ENCODE measurements around the gene TFPT. TPM values are rescaled to one million over a fixed set of nuclear protein-coding genes. Genes with fewer than 3 reads are reported as not detected.

Gene TFPT
- total RNA-seq, 1 experiment from 2014 or later, result 45.4 TPM

GRCh38 chr19:54158812-54159351 is 43.4 kb upstream of the TFPT start:
- H3K4me3 ChIP-seq (ENCODE audit: low read depth in 2 of 2, low read length in 2 of 2), result peak overlapping the region; percentile 84 to 97
- TF ChIP-seq, protein P1, sequence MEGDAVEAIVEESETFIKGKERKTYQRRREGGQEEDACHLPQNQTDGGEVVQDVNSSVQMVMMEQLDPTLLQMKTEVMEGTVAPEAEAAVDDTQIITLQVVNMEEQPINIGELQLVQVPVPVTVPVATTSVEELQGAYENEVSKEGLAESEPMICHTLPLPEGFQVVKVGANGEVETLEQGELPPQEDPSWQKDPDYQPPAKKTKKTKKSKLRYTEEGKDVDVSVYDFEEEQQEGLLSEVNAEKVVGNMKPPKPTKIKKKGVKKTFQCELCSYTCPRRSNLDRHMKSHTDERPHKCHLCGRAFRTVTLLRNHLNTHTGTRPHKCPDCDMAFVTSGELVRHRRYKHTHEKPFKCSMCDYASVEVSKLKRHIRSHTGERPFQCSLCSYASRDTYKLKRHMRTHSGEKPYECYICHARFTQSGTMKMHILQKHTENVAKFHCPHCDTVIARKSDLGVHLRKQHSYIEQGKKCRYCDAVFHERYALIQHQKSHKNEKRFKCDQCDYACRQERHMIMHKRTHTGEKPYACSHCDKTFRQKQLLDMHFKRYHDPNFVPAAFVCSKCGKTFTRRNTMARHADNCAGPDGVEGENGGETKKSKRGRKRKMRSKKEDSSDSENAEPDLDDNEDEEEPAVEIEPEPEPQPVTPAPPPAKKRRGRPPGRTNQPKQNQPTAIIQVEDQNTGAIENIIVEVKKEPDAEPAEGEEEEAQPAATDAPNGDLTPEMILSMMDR (IDR thresholded peaks at IDR 0.05), result no peak
- TF ChIP-seq TCF7L2 (IDR thresholded peaks at IDR 0.05; ENCODE audit: low read depth, low read length) (no peak), POLR2AphosphoS5 (IDR thresholded peaks at IDR 0.05; ENCODE audit: low read depth, low read length) (no peak), SIN3A (IDR thresholded peaks at IDR 0.05; ENCODE audit: borderline replicate concordance, insufficient read depth, low read depth, low read length) (no peak; the same call in 1 of the 2 replicates)
- TF ChIP-seq, protein P2, sequence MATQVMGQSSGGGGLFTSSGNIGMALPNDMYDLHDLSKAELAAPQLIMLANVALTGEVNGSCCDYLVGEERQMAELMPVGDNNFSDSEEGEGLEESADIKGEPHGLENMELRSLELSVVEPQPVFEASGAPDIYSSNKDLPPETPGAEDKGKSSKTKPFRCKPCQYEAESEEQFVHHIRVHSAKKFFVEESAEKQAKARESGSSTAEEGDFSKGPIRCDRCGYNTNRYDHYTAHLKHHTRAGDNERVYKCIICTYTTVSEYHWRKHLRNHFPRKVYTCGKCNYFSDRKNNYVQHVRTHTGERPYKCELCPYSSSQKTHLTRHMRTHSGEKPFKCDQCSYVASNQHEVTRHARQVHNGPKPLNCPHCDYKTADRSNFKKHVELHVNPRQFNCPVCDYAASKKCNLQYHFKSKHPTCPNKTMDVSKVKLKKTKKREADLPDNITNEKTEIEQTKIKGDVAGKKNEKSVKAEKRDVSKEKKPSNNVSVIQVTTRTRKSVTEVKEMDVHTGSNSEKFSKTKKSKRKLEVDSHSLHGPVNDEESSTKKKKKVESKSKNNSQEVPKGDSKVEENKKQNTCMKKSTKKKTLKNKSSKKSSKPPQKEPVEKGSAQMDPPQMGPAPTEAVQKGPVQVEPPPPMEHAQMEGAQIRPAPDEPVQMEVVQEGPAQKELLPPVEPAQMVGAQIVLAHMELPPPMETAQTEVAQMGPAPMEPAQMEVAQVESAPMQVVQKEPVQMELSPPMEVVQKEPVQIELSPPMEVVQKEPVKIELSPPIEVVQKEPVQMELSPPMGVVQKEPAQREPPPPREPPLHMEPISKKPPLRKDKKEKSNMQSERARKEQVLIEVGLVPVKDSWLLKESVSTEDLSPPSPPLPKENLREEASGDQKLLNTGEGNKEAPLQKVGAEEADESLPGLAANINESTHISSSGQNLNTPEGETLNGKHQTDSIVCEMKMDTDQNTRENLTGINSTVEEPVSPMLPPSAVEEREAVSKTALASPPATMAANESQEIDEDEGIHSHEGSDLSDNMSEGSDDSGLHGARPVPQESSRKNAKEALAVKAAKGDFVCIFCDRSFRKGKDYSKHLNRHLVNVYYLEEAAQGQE (IDR thresholded peaks at IDR 0.05; ENCODE audit: insufficient read depth in 1 of 2, low read depth in 2 of 2, low read length in 1 of 2), result no peak
- CTCF ChIA-PET, result no interaction called here
- no peaks in the 10 kb centered on the region for H3K27me3 ChIP-seq (ENCODE audit: control insufficient read depth, insufficient read depth, low read length)
- ATAC-seq, result no peak
- in situ Hi-C loops (cut with HindIII; ENCODE audit: low pct_unique_long_range_greater_than_20kb, low sequenced_read_pairs), result no loop called here
- no peak for DNase-seq (ENCODE audit: low read depth, low spot score)
- POLR2A ChIA-PET, result interaction anchor here (1.5 kb wide), 1 partner anchor 22 kb away, joined by 4 read pairs; the partner anchor contains the start of gene CNOT3
- H3K4me1 ChIP-seq (ENCODE audit: control insufficient read depth, insufficient read depth, low read length), result peaks cover 34% of the 10 kb centered on the region
- H3K27ac ChIP-seq (ENCODE audit: low read length), result peak overlapping the region; percentile 99
- no peaks in the 10 kb centered on the region for H3K9me3 ChIP-seq (ENCODE audit: control insufficient read depth, insufficient read depth, low read depth, low read length)
- TSS peak; percentile 87 for BruUV-seq (replicated peaks)
- intact Hi-C loops (cut with micrococcal nuclease; ENCODE audit: unreplicated experiment), result no loop called here
- H3K36me3 ChIP-seq (ENCODE audit: control insufficient read depth, insufficient read depth, low read length), result peaks cover 5% of the 10 kb centered on the region

- POLR2A ChIA-PET, result interaction anchor here (1.1 kb wide), 1 partner anchor 20 kb away, joined by 3 read pairs; the partner anchor contains the start of gene CNOT3
Measured at GRCh38 chr19:54156953-54157352, 41.5 kb upstream of the TFPT start.

More at GRCh38 chr19:54156953-54157352, 41.5 kb upstream of the TFPT start:
- CTCF ChIA-PET, result interaction anchor here (0.5 to 0.6 kb wide), 3 partner anchors 20 to 295 kb away, joined by 4 to 5 read pairs (median 4); partner anchors contain the start of gene CNOT3
- no peaks in the 10 kb centered on the region for H3K27me3 ChIP-seq (ENCODE audit: control insufficient read depth, insufficient read depth, low read length)
- no TSS peak for BruUV-seq (replicated peaks)
- peaks cover 37% of the 10 kb centered on the region for H3K4me1 ChIP-seq (ENCODE audit: control insufficient read depth, insufficient read depth, low read length)
- in situ Hi-C loops (cut with HindIII; ENCODE audit: low pct_unique_long_range_greater_than_20kb, low sequenced_read_pairs), result no loop called here
- intact Hi-C loops (cut with micrococcal nuclease; ENCODE audit: unreplicated experiment), result no loop called here
- no peak for DNase-seq (ENCODE audit: low read depth, low spot score)
- peaks cover 12% of the 10 kb centered on the region for H3K36me3 ChIP-seq (ENCODE audit: control insufficient read depth, insufficient read depth, low read length)
- no peak overlapping the region for H3K4me3 ChIP-seq (ENCODE audit: low read depth in 2 of 2, low read length in 2 of 2)
- TF ChIP-seq, protein P1 (IDR thresholded peaks at IDR 0.05), result no peak
- TF ChIP-seq, protein P2 (IDR thresholded peaks at IDR 0.05; ENCODE audit: insufficient read depth in 1 of 2, low read depth in 2 of 2, low read length in 1 of 2), result no peak
- no peak for TF ChIP-seq POLR2AphosphoS5 (IDR thresholded peaks at IDR 0.05; ENCODE audit: low read depth, low read length)
- no peak overlapping the region for H3K27ac ChIP-seq (ENCODE audit: low read length)
- H3K9me3 ChIP-seq (ENCODE audit: control insufficient read depth, insufficient read depth, low read depth, low read length), result no peaks in the 10 kb centered on the region
- ATAC-seq, result no peak
